ENCODE measurements around the gene IMPA2.
"Not testable (repeated sequence)": the region's sequence is repeated elsewhere in the genome, so short reads cannot be mapped to it uniquely, and the experiment has no call there.

Gene IMPA2

GRCh38 chr18:11969904-11970835 is 11.1 kb upstream of the IMPA2 start:
- TF ChIP-seq CTCF (conservative IDR thresholded peaks at IDR 0.05) (no peak), ZFX (IDR thresholded peaks at IDR 0.05) (no peak)
- H3K27ac ChIP-seq = no peak overlapping the region

- H3K27ac ChIP-seq = not testable (repeated sequence)
These were observed 10.5 kb upstream of the IMPA2 start for GRCh38 chr18:11970836-11971226.

- no peak for TF ChIP-seq CTCF (conservative IDR thresholded peaks at IDR 0.05)
- TF ChIP-seq ZFX (IDR thresholded peaks at IDR 0.05) = no peak
- no peak overlapping the region for H3K27ac ChIP-seq
These were observed 8.7 kb upstream of the IMPA2 start for GRCh38 chr18:11972371-11973174.

- TF ChIP-seq ZFX (IDR thresholded peaks at IDR 0.05) (no peak), CTCF (conservative IDR thresholded peaks at IDR 0.05) (no peak)
- H3K27ac ChIP-seq = 0 out of 2 replicates have a peak overlapping the region, but pooled peaks have one; percentile 11
These were observed 6.5 kb upstream of the IMPA2 start for GRCh38 chr18:11974741-11975325.

GRCh38 chr18:11975723-11976122 is 5.6 kb upstream of the IMPA2 start:
- peak overlapping the region; percentile 68; the same call in 1 of the 2 replicates for H3K27ac ChIP-seq
- TF ChIP-seq ZFX (IDR thresholded peaks at IDR 0.05) = no peak
- no peak for TF ChIP-seq CTCF (conservative IDR thresholded peaks at IDR 0.05)

- H3K27ac ChIP-seq = peak overlapping the region; percentile 68
- TF ChIP-seq CTCF (conservative IDR thresholded peaks at IDR 0.05) (no peak), ZFX (IDR thresholded peaks at IDR 0.05) (no peak)
These were observed 4.8 kb upstream of the IMPA2 start for GRCh38 chr18:11976315-11977152.

GRCh38 chr18:11977153-11977466 is 4.2 kb upstream of the IMPA2 start:
- no peak for TF ChIP-seq CTCF (conservative IDR thresholded peaks at IDR 0.05)
- TF ChIP-seq ZFX (IDR thresholded peaks at IDR 0.05) = no peak
- H3K27ac ChIP-seq = peak overlapping the region; percentile 68

Data from C4-2B (cell line).